ES-I3 (cell line): ENCODE measurements around the gene DGAT2L6.
A peak's percentile ranks its signal among the peaks of the same experiment; 100 is the strongest.

Experiments used
- H3K36me3 ChIP-seq: 2 replicates; pipeline ENCODE4 v1.6.1; 2013; ENCODE audit warnings: mild to moderate bottlenecking, low read length, control low read depth, moderate library complexity; ENCODE audit not compliant: insufficient read depth
- H3K4me1 ChIP-seq: 2 replicates; pipeline ENCODE4 v1.6.1; 2013; ENCODE audit warnings: mild to moderate bottlenecking, control low read depth, low read length; ENCODE audit not compliant: insufficient read depth
- H3K9ac ChIP-seq: 2 replicates; pipeline ENCODE4 v1.6.1; 2013; ENCODE audit warnings: low read depth, mild to moderate bottlenecking, low read length, moderate library complexity
- H3K9me3 ChIP-seq: 2 replicates; pipeline ENCODE4 v1.6.1; 2013; ENCODE audit warnings: mild to moderate bottlenecking, low read length, moderate library complexity; ENCODE audit not compliant: control insufficient read depth, insufficient read depth

The DGAT2L6 gene

DNA sequence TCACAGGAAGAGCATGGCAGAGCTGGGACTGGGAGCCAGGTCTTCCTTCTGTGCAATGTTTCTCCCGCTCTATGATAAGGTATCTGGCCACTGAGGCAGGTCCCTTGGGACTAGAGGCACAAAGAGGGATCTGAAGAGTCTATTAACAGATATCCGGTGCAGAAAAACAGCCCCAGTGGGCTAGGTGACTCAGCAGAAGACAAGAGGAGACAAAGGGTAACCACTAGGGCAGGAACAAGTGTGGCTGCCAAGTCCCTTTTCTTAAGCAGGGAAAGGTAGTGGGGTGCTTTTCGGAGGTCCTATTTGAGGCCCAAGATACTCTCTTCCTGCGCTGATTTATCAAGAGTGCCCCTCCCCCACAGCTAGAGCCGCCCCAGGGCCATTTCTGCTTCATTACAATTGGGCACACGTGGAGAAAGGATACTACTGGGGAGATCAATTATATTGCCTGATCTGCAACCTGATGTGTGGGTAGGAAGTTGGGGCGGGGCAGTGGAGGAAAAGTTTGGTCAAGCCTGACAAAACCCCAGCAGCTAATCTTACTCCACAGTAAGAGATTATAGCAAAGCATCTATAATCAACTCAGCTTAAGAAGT, at the start of gene DGAT2L6:
DGAT2L6 (plus strand) TSS at position 546 of the 596 bp plus-strand sequence. CDS start 100 bp downstream, outside the sequence.
- Histone ChIP-seq H3K9me3 (no peaks in the 10 kb centered on the region), H3K36me3 (no peaks in the 10 kb centered on the region), H3K9ac (no peak within 1 kb of the TSS), H3K4me1 (peaks cover 28% of the 10 kb centered on the region)

- Histone ChIP-seq H3K9ac (no peak overlapping the region), H3K4me1 (peaks cover 30% of the 10 kb centered on the region), H3K36me3 (no peaks in the 10 kb centered on the region), H3K9me3 (peaks cover 6% of the 10 kb centered on the region; the same call in 1 of the 2 replicates)
Measured at GRCh38 chrX:70128071-70128470, 49.2 kb upstream of the DGAT2L6 start.

GRCh38 chrX:70129816-70130215, 47.5 kb upstream of the DGAT2L6 start:
- H3K9ac ChIP-seq: no peak overlapping the region
- H3K36me3 ChIP-seq: no peaks in the 10 kb centered on the region; the same call in 1 of the 2 replicates
- peaks cover 33% of the 10 kb centered on the region for H3K4me1 ChIP-seq
- no peaks in the 10 kb centered on the region for H3K9me3 ChIP-seq

DNA sequence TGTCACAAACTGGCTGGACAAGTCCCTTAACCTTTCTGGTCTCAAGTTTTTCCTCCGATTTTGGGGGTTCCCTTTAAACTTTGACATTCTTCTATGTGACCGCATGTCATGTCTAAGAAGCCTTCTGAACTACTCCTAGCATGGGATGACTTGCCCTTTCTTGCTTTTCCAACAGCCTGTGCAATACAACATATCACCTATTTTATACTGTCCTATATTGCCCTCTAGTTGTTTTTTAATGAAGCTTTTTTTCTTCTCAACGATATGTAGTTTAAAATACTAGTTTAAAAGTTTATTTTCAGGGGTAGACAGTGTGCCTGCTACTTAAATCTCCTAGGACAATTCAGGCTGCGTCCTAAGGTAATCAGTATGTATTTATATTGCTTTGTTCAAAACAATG, 45.1 kb upstream of the DGAT2L6 start:
- Histone ChIP-seq H3K4me1 (peaks cover 38% of the 10 kb centered on the region), H3K9me3 (no peaks in the 10 kb centered on the region), H3K36me3 (peaks cover 11% of the 10 kb centered on the region), H3K9ac (no peak overlapping the region)

DNA sequence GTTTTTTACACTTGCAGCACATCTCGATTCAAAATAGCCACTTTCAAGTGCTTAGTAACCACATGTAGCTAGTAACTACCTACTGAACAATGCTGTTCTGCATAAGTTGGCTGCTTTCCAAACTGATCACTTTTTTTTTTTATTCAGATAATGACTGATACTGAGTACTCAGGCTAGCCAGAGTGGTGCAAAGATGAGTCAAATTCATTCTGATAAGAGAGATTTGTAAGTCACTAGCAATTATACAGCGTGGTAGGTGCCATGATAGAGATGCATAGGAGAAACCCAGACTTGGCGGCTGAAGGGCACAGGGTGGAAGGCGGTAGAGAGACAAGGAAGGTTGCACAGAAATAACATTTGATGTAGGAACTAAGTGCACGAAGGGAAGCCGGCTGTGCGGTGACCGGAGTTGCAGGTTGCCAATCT, 44.4 kb upstream of the DGAT2L6 start:
- Histone ChIP-seq H3K36me3 (peaks cover 11% of the 10 kb centered on the region), H3K9me3 (no peaks in the 10 kb centered on the region), H3K4me1 (peaks cover 34% of the 10 kb centered on the region), H3K9ac (peak overlapping the region; percentile 90; the same call in 1 of the 2 replicates)

DNA sequence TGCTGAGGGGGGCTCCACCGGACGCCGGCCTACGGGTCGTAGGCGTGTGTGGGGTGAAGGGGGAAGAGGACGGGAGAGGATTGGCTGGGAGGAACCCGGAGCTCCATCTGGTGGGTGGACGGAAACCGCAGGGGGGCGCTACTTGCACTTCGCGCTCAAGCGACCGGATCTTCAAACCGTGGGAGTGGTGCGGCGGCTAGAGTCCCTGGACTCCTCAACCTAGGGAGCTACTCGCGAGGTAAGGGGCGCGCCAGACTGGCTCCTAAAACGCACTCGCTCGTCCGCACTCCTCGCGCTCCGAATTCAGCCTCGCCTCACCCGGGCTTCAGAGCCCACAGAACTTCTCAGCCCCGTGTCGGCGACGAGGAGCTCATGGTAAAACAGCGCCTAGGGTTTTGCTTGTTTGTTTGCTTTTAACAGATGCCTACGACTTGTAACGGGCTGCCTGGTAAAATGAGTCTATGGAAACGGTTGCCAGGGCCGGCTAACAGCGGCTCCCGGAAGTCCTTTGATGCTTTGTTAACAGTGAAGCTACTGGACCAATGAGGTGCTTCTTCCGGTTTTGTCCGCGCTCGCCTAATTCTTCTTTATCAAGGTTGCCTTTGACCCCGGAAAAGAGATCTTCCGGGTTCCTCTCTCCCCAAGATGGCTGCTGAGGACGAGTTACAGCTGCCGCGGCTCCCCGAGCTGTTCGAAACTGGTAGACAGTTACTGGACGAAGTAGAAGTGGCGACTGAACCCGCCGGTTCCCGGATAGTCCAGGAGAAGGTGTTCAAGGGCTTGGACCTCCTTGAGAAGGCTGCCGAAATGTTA, 43.8 kb upstream of the DGAT2L6 start, which contains the start of gene IGBP1:
IGBP1 (plus strand) TSS at position 145 of the 813 bp plus-strand sequence; CDS start at position 646, 501 bp downstream.
- Histone ChIP-seq H3K9me3 (no peaks in the 10 kb centered on the region), H3K9ac (peak within 1 kb of the TSS; percentile 90), H3K4me1 (peaks cover 29% of the 10 kb centered on the region), H3K36me3 (peaks cover 11% of the 10 kb centered on the region)

- H3K9me3 ChIP-seq: no peaks in the 10 kb centered on the region
- H3K9ac ChIP-seq: peak overlapping the region; percentile 90
- peaks cover 11% of the 10 kb centered on the region for H3K36me3 ChIP-seq
- H3K4me1 ChIP-seq: peaks cover 23% of the 10 kb centered on the region
Measured at GRCh38 chrX:70134116-70134477, 43.2 kb upstream of the DGAT2L6 start.

- Histone ChIP-seq H3K36me3 (peaks cover 11% of the 10 kb centered on the region), H3K9ac (no peak overlapping the region), H3K9me3 (no peaks in the 10 kb centered on the region), H3K4me1 (0 out of 2 replicates have a peak, but pooled peaks cover 8% of the 10 kb centered on the region)
Measured at GRCh38 chrX:70138622-70139021, 38.7 kb upstream of the DGAT2L6 start.

- H3K9me3 ChIP-seq: no peaks in the 10 kb centered on the region
- H3K9ac ChIP-seq: no peak overlapping the region
- H3K4me1 ChIP-seq: 0 out of 2 replicates have a peak, but pooled peaks cover 6% of the 10 kb centered on the region
- peaks cover 11% of the 10 kb centered on the region for H3K36me3 ChIP-seq
Measured at GRCh38 chrX:70139736-70140135, 37.5 kb upstream of the DGAT2L6 start.

DNA sequence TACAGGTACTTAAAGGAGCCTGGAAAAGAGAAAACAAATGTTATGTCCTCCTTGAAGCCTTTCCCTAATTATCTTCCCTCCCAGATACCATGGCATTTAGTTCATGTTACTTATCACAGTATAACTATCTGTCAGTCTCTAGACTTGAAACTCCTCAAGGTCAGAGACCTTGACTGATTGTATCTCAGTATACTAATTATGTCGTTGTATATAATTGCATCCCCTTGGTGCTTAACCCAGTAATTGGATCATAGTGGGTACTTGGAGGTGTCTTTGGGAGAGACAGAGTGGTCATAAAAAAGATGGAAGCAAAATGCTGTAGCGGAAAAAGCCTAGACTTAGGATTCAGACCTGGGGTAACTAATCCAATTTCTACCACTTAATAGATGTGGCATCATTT, 35.9 kb upstream of the DGAT2L6 start:
- Histone ChIP-seq H3K4me1 (no peaks in the 10 kb centered on the region), H3K36me3 (no peaks in the 10 kb centered on the region), H3K9ac (no peak overlapping the region), H3K9me3 (no peaks in the 10 kb centered on the region)

DNA sequence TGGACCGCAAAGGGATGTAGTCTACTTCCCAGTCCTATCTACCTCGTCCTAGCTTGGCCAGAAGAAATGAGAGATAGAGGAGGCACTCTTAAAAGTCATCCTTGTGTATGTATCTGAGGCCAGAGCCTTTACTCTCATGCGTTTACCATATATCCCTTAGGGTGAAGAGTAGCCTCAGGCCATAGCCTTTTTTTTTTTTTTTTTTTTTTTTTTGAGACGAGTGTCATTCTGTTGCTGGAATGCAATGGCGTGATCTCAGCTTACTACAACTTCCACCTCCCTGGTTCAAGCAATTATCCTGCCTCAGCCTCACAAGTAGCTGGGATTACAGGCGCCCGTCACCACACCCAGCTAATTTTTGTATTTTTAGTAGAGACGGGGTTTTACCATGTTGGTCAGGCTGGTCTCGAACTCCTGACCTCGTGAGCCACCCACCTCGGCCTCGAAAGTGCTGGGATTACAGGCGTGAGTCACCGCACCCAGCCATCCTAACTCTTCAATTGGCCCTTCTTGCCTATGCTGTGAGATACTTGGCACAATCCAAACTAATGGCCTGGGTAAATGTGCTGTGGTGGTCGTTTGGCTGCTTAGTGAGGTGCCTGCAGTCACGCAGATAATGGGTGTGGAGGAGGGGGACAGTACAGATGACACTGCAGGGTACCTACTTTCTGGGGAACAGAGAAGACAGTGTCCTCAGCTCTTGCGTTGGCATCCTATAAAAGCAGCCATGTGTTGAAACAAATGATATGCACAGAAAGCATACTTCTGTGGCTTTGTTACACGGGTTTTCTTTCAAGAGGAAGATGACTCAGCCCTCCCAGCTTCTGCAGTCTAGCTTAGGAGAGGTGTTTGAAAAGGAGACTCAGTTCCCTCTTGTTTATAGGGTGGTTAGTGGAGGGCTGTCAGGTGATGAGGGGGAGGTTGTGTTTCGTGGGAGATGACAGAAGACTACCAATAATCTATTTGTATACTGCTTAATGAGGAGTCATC, 10.4 kb upstream of the DGAT2L6 start:
- no peak overlapping the region for H3K9ac ChIP-seq
- no peaks in the 10 kb centered on the region for H3K9me3 ChIP-seq
- peaks cover 44% of the 10 kb centered on the region for H3K4me1 ChIP-seq
- no peaks in the 10 kb centered on the region for H3K36me3 ChIP-seq

GRCh38 chrX:70168238-70169188, 8.8 kb upstream of the DGAT2L6 start:
- Histone ChIP-seq H3K36me3 (no peaks in the 10 kb centered on the region), H3K9ac (peak overlapping the region; percentile 34), H3K4me1 (peaks cover 58% of the 10 kb centered on the region), H3K9me3 (no peaks in the 10 kb centered on the region)

- H3K36me3 ChIP-seq: no peaks in the 10 kb centered on the region
- peak overlapping the region; percentile 34; the same call in 1 of the 2 replicates for H3K9ac ChIP-seq
- peaks cover 58% of the 10 kb centered on the region for H3K4me1 ChIP-seq
- H3K9me3 ChIP-seq: no peaks in the 10 kb centered on the region
Measured at GRCh38 chrX:70169281-70169680, 8.0 kb upstream of the DGAT2L6 start.
